Measurements from ENCODE around the gene UEVLD.

The UEVLD gene

DNA sequence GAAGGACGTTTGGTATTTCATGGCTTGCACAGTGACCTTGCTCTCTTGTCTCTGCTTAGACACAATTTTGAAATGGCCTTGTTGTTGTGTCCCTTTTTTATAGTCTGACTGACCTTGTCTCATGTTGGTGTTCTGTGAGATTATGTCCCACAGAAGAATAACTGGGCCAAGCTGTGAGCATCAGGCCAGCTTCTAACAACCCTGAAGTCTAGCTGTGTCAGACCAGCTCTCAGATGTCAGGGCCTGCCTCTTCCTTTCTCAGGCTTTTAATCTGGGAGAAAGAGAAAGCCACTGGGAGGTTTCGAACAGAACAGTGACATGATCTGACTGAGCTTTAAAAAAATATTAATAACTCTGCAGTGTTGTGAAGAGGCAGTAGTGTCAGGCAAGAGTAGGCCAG lies 2.0 kb upstream of the UEVLD start:
- no peak for DNase-seq (ENCODE audit: low read depth in 2 of 3, low spot score in 2 of 3)

DNA sequence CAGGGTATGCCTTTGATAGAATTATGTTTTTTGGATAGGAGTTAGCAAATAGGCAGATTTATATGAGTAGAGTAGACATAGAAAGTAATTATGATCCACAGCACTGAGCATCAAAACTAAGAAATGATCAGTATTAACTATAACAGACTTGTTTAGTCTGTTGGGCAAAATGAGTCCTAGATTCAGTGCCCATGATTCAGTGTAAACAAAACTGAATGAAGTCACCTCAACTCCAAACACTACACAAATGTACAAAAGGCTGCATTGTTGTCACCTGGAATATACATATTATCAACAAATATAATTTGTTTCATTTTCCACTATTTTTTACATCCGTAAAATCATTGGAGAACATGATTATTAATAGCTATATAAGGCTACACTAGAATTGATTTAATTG lies 6.7 kb downstream of the UEVLD start:
- DNase-seq (ENCODE audit: low read depth in 2 of 3, low spot score in 2 of 3), result no peak

DNA sequence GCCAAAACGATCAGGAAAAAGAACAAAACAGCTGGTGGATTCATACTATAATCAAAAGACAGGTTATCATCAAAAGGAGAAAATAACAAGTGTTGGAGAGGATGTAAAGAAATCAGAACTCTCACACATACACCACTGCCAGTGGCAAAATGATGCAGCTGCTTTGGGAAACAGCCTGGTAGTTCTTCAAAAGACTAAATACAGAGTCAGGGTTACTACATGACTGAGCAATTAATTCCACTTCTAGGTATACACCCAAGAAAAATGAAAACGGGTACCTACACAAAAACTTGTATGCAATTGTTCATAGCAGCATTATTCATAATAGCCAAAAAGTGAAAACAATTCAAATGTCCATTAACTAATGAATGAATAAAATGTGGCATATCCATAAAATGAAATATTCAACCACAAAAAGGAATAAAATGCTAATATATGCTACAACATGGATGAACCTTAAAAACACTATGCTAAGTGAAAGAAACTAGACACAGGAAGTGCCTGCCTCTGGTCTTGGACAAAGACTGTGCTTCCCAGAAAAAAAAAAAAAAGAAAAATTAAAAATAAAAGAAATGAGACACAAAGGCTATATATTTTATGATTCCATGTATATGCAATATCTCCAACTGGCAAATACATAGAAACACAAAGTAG lies 8.3 kb downstream of the UEVLD start:
- no peak for DNase-seq (ENCODE audit: low read depth in 2 of 3, low spot score in 2 of 3)

DNA sequence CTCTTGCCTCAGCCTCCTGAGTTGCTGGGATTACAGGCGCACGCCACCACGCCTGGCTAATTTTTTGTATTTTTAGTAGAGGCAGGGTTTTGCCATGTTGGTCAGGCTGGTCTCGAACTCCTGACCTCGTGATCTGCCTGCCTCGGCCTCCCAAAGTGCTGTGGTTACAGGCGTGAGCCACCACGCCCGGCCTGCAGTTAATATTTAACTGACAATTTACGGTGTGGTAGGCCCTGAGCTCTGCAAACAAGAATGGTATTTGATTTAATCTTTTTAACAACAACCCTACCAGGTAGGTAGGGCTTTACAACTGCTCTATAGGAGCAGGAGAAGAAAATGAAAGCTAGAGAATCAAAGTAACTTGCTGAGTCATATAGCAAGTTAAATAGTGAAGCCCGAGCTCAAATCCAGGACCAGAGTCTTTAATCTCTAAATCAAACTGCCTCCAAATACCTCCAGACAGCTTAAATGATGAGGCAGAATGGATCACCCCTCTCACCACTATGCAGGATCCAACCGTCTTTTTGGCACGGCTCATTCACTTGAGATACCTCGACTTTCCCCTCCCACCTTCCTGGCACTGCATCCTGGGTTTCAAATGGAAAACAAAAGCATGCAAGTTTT lies 9.4 kb downstream of the UEVLD start:
- DNase-seq (ENCODE audit: low read depth in 2 of 3, low spot score in 2 of 3), result no peak

DNA sequence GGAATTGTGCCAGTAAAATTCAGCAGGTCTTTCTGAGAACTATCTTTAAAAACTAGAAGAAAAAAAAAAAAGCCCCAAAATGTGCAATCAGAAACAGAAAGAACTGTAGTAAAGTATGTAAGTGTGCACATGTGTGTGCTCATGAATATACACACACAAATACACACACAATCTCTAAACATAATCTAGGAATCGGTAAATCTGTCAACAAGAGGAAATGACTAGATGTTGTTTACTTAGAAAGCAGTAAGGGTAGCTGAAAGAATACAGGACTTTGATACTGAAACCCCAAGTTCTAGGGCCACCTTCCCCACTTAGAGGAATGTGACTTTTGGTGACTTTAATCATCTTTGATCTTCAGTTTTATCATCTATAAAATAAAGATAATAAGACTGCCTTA lies 13.2 kb downstream of the UEVLD start:
- DNase-seq (ENCODE audit: low read depth in 2 of 3, low spot score in 2 of 3), result no peak

DNA sequence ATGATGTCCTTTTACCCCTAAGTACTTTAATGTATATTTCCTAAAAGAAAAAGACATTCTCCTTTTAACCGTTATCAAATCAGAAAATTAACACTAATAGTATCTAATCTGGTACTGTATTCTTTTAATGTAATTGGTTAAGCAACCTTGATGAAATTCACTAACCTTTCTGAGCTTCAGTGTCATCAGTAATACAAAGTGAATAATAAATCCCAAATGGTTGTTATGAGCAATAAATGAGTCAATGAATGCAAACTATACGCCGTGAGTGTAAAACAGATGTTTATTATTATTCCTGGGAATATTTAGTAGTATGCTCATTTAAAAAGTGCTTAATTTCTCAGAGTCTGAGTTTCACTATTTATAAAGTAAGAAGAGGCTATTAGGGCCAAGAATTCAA lies 21.5 kb downstream of the UEVLD start:
- DNase-seq (ENCODE audit: low read depth in 2 of 3, low spot score in 2 of 3), result no peak

DNA sequence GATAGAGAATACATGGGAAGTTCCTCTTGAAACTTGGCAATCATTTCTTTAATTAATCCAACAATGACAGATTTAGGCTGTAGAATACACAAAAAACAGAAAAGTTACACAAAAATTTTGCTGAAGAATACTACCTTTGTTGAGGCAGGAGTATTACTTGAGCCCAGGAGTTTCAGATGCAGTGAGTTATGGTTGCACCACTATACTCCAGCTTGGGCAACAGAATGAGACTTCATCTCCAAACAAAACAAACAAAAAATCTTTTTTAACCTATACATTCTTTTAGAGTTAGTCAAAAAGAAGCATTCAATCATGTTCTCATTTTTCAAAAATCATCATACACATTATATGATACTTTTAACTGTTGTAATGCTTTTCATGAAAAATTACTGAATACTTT lies 22.1 kb downstream of the UEVLD start:
- DNase-seq (ENCODE audit: low read depth in 2 of 3, low spot score in 2 of 3), result no peak

DNA sequence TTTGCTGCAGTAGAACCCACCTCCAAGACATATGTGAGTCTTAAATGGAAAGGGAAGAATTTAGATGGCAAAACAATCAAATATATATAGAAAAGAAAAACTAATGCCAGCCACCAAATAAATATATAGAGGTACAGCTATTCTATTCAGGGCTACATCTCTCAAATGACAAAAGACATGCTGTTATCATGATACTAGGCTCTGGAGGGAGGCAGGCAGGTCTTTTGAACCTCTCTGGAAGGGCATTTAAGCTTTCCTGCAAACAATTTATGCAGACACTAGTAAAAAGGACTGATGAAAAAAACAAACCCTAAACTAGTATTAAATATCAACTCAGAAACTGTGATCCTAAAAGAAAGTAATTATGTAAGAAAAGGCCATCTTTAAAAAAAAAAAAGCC lies 24.4 kb downstream of the UEVLD start:
- DNase-seq (ENCODE audit: low read depth in 2 of 3, low spot score in 2 of 3), result no peak

DNA sequence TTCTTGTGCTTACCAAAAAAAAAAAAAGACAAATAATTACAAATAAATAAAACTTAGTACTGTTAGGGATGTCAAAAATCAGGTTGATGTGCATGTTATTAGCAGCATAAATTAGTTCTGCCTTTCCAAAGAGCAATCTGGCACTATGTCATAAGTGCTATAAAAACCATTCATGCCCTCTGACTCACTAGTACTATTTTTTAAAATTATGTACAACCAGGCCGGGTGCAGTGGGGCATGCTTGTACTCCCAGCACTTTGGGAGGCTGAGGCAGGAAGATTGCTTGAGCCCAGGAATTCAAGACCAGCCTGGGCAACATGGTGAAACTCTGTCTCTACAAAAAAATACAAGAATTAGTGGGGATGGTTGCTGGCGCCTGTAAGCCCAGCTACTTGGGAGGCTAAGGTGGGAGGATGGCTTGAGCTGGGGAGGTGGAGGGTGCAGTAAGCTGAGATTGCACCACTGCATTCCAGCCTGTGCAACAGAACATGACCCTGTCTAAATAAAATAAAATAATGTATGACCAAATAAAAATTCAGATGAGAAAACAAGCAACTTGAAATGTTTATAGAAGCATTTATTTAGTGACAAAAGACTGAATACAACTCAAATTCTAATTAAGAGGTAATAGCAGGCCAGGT lies 25.3 kb downstream of the UEVLD start:
- no peak for DNase-seq (ENCODE audit: low read depth in 2 of 3, low spot score in 2 of 3)

DNA sequence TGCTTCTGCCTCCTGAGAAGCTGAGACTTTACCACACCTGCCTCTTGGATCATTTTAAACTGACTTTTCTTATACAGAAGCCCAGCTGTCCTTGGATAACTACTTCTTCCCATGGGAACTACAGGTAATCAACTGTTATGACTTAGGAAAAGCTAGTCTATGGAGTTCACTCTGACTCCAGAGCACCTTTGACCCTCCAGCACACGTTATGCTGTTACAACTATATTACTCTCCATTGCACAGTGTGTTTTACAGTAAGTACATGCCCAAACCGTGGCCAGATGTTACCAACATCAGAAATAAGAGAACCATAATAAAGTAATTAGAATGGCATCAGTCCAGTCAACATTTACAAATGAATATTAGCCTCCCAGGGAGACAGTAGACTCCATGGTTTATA lies 40.5 kb downstream of the UEVLD start:
- DNase-seq (ENCODE audit: low read depth in 2 of 3, low spot score in 2 of 3), result no peak

DNA sequence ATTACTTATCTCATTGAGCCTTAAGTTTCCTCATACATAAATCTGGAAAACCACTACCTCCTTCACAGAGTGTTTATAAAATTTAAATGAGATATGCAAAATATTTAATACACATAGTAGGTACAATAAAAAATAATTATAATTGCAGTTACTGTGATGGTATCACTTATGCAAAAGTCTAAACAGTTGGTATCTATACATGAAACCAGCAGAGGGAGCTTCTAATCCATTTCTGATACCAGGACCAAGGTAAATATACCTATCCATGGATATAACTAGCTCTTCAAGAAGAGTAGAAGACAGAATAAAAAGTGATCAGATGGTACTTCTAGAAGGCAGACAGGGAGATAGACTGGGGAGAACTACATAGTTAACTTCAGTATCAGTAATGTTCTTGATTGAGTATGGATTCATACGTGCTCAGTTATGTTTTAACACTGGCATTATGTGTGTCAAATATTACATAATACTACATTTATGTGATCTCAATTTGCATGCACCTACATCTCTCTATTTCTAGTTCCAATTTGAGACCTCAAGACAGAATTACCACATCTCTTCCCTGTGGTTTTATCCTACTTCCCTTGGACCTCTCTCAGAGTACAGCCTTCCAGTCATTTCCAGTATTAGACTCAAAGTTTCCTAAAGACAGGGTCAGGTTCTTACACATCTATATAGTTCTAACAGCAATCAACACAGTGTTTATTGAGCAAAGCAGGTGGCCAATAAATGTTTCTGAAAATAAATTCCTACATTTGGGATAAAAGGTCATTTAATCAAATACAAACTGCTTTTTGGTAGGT lies 48.1 kb downstream of the UEVLD start:
- no peak for DNase-seq (ENCODE audit: low read depth in 2 of 3, low spot score in 2 of 3)

DNA sequence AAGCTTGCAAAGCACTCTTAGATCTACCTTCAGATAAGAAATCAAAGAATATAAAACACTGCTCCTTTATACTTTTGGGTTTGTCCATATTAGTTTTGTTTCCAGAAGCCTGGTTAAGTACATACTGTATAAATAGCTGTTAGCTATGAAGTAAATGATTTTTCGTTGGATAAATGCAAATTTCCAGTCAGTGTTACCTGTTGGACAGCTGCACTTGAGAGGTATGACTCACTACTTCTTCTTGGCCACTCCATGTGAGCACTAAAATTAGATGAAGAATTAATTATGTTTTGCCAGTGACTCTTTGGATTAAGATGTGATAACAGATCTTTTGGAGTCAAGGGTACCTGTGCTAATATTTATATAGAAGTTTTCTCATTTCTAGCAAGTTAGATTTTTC lies 52.3 kb downstream of the UEVLD start:
- DNase-seq (ENCODE audit: low read depth in 2 of 3, low spot score in 2 of 3), result no peak

DNA sequence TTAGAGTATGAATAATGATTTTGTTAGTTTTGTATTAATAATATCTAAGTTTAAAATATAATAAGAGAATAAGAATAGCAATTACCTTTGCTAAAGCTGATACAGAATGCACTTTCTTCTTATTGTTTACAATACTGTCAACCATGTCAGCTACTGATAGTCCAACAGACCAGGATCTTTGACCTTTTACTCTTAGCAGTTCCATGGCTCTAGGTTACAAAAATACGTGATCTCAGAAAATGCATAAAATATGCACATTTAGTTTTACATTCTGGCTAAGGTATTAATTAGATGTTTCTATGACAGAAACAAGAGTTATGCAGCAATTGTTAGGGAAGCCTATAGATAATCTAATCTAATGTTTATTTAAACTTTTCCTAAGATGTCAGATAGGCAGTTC lies 54.3 kb downstream of the UEVLD start:
- no peak for DNase-seq (ENCODE audit: low read depth in 2 of 3, low spot score in 2 of 3)

DNA sequence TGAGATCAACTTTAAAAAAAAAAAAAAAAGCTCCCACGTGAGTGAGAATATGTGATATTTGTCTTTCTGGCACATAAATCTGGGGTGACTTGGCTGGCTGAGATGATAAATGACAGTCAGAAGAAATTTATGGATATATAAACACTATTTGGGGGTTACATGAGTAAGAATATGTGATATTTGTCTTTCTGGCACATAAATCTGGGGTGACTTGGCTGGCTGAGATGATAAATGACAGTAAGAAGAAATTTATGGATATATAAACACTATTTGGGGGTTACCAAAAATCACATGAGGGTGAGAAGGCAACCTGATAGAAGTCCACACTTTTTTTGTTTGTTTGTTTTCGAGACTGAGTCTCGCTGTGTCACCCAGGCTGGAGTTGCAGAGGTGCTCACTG lies 55.2 kb downstream of the UEVLD start:
- no peak for DNase-seq (ENCODE audit: low read depth in 2 of 3, low spot score in 2 of 3)

DNA sequence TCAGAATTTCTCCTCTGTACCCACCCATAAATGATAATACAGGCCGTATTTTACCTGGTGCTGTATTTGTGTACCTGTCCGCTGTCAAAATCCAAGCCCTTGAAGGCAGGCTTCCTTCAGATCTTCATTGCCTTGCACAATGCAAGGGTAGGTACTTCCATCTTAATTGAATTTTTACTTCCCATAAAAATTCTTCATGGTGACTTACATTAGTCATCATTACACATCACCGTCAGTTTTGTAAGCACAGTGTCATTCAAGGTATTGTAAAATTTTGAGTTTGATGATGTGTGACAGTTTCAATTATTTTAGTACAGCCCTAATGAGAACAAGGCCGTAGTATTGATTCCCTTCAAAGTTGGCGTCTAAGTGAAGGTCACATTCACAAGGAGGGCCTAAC lies 61.0 kb downstream of the UEVLD start:
- no peak for DNase-seq (ENCODE audit: low read depth in 2 of 3, low spot score in 2 of 3)

DNA sequence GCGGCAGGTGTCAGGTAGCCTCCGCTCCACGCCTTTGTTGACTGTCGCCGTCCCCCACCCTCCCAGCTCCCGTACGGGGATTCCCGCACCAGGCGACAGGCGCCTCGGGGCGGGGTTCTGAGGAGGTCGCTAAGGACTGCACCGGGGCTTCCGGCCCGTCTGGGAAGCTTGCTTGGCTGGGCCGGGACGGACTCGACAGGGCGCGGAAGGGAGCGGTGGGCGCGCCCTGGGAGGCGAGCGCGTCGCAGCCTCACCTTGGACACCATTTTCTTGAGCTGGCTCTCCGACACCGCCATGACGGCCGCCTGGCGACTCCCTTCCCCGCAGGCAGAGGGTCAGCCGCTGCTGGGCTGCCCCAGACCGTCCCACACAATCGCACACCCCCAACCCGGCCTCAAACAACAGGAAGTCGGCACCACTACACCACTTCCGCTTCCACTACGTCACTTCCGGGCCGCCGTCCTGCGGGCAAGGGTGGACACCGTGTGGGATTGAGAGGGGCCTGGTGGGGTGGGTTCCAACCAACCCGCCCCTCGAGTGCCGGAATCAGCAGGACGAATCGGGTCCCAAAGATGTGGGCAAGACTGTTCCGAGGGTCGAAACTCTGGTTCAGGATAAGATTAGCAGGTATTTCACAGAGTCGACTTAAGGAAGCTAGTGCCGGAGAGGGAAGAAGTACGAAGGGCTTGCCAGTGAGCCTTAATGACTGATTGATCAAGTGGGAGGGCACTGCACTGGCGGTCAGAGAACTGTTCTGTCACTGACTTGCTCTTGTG lies 61.8 kb downstream of the UEVLD start, which contains the start of gene TSG101:
TSS of gene TSG101 (minus strand) at position 422 of the 776 bp plus-strand sequence. CDS start at position 296, 126 bp downstream.
- peak; percentile 93 to 98 (median 97) for DNase-seq (ENCODE audit: low read depth in 2 of 3, low spot score in 2 of 3)

DNA sequence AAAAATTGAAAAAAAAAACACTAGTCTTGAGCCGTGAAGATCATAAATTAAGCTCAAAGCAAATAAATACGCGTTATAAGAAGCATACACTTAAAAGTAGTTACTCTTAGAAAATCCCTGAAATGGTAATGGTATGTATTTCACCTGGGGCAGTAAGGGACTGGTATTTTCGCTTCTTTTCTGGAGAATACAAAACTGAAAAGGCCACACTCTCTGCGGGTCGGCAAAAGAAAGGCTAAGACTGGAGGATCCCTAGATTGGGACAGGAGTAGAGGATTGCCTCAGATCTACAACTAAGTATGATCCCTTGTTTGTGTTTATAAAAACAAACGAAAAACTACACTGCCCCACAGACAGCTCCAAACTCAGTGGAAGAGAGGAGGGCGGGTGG lies 62.4 kb downstream of the UEVLD start:
- no peak for DNase-seq (ENCODE audit: low read depth in 2 of 3, low spot score in 2 of 3)

DNA sequence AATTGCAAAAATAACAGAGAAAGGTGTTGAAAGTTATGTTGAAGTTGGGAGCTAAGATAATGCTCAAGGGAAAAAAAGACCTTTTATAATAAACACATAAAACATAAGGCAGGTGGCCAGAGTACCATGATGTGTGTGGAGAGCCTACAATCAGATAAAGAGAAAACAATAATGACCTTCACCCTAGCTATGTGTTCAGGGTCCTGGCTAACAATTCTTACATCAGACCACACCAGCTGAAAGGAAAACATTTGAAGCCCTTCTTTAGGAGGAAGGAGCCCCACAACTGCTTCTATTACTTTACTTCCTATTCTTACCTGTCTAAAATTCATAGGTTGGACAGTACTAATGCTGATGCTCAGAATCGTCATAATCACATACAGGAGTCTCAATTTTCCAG lies 64.3 kb downstream of the UEVLD start:
- no peak for DNase-seq (ENCODE audit: low read depth in 2 of 3, low spot score in 2 of 3)

DNA sequence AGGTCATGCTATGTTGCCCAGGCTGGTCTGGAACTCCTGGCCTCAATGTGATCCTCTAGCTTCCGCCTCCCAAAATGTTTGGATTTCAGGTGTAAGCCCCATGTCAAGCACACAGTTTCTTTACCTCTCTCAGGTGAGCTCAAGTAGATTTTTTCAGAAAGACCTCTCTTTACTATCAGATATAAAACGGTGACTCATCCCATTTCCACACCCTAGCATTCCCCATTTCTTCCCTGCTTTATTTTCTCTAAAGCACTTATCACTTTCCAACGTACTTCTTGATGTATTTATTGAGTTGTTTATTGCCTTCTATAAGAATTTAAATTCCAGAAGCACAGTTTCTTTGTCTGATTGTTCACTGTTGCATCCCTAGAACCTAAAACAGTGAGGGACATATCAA lies 65.5 kb downstream of the UEVLD start:
- no peak for DNase-seq (ENCODE audit: low read depth in 2 of 3, low spot score in 2 of 3)

DNA sequence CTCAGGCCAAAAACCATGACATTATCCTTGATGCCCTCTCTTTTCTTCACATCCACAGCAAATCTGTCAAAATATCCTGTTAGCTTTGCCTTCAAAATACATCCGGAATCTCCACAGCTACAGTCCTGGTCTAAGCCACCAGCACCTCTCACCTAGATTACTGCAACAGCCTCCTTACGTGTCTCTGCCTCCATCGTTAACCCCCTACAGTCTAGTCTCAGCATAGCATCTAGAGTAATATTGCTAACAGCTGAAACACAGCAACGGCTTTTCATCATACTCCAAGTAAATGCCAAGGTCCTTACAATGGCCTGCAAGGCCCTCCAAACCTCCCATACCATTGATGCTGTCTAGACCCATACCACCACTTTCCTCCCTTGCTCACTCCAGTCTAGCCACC lies 66.1 kb downstream of the UEVLD start:
- DNase-seq (ENCODE audit: low read depth in 2 of 3, low spot score in 2 of 3), result no peak

DNA sequence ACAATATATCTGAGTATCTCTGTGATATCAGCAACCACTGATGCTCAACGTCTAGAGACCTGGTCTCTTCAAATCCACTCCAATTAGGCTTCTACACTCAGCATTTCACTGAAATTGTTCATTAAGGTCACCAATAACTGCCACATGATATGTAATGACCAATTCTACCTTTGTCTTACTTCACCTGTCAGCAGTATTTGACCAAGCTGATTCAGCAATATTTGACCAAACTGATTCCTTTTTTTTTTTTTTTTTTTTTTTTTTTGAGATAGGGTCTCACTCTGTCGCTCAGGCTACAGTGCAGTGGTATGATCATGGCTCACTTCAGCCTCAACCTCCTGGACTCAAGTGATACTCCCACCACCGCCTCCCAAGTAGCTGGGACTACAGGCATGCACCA lies 67.4 kb downstream of the UEVLD start:
- DNase-seq (ENCODE audit: low read depth in 2 of 3, low spot score in 2 of 3), result no peak

Data from activated CD8-positive, alpha-beta memory T cell treated with anti-CD3 and anti-CD28 coated beads for 48 hours (primary cell).